Activated naive CD4-positive, alpha-beta T cell treated with anti-CD3 and anti-CD28 coated beads, Interleukin-2, amount 50 U/mL, for 72 hours (primary cell): ENCODE results near the gene LCORL. TPM values are rescaled to one million over a fixed set of nuclear protein-coding genes. Genes with fewer than 3 reads are reported as not detected.
"Not testable (repeated sequence)": the region's sequence is repeated elsewhere in the genome, so short reads cannot be mapped to it uniquely, and the experiment has no call there.

Experiments used
- ATAC-seq, 2 donors: fragments of 150-1000 bp; cut with Tn5 transposase; 2 replicates each; pipeline ENCODE4 v1.10.0; 2021; ENCODE audit warnings: mild to moderate bottlenecking in 2 of 2, moderate library complexity in 2 of 2
- DNase-seq, 2 donors: peaks; one replicate each; pipeline ENCODE4 v3.0.0; 2021 to 2022; ENCODE audit warnings: low spot score in 2 of 2
- H3K27ac Mint-ChIP-seq, 2 donors: one replicate each; pipeline ENCODE4 v1.8.0; 2022; ENCODE audit warnings: mild to moderate bottlenecking in 2 of 2, mixed read lengths in 2 of 2
- H3K36me3 Mint-ChIP-seq, 2 donors: one replicate each; pipeline ENCODE4 v1.8.0; 2022; ENCODE audit warnings: mixed read lengths in 2 of 2
- H3K9me3 Mint-ChIP-seq, 2 donors: one replicate each; pipeline ENCODE4 v1.8.0; 2022; ENCODE audit warnings: mixed read lengths in 2 of 2
- total RNA-seq, 2 donors: library from RNA; stranded (reverse); gene quantifications; one replicate each; pipeline ENCODE4 v1.2.3, GENCODE V29; 2022

Gene LCORL
- total RNA-seq, 2 donors from 2014 or later = 6.0 to 13.8 TPM

DNA sequence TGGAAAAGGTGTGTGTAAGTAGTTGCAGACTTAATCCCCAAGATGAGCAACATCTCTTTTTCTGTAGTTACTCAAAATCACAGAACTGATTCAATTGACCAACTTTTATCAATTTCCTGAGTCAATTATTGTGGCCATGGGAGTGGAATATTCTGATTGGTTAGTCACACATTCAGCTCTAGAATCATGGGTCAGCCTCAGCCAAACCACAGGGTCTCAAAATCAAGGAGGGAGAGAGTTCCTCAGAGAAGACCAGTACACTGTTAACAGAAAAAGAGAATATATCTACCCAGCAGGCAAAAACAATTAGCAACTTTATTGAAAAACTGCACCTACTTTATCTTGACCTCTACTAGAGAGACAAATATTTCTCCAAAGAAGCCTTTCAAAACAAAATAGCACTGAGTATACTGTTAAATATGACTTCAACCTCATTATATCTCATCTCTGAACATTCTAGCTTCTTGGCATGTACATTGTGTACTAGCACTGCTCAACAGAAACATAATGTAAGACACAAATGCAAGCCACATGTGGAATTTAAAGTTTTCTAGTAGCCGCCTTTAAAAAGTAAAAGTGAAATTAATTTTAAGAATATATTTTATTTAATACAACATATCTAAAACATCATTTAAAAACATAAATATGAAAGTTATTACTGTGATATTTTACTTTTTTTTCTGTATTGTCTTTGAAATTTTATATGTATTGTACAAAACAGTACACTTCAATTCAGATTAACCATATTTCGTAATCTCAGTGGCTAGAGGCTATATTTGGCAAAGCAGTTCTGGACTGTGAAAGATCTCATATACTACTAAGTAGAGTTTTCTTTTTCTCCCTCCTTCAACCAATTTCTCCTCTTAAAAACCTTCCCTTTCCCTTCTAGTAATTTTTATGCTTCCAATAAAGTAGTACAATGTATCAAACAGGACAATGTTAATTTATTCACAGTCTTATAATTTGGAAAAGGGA is 11.8 kb upstream of the LCORL start:
- no peak overlapping the region for H3K27ac Mint-ChIP-seq
- H3K9me3 Mint-ChIP-seq = no peaks in the 10 kb centered on the region
- DNase-seq = no peak
- ATAC-seq = peak in 1 of 2 donors; percentile 14
- H3K36me3 Mint-ChIP-seq = no peaks in the 10 kb centered on the region

DNA sequence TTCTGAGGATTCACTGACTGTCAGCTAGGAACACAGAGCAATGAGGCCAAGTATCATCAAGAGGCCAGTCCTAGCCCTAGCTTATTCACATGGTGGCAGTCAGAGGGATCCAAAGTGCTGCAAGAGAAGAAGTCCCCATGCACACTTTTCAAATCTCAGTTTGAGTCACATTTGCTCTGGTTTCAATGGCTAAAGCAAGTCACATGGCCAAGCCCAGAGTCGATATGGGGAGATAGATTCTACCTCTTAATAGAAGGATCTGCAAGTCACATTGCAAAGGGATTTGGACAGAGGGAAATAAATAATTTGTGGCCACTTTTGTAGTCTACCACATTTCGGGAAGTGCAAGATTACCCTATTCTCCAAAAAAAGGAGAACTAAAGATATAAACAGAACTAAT is 3.7 kb upstream of the LCORL start:
- Mint-ChIP-seq H3K9me3 (no peaks in the 10 kb centered on the region), H3K27ac (no peak overlapping the region), H3K36me3 (peaks cover 0 to 6% of the 10 kb centered on the region in 2 donors)
- DNase-seq = no peak
- ATAC-seq = no peak

GRCh38 chr4:18022572-18023050 is 1.1 kb upstream of the LCORL start:
- H3K9me3 Mint-ChIP-seq = no peaks in the 10 kb centered on the region
- peaks cover 0 to 8% of the 10 kb centered on the region in 2 donors for H3K36me3 Mint-ChIP-seq
- ATAC-seq (no peak), DNase-seq (no peak)
- H3K27ac Mint-ChIP-seq = peak overlapping the region in 1 of 2 donors; percentile 88

DNA sequence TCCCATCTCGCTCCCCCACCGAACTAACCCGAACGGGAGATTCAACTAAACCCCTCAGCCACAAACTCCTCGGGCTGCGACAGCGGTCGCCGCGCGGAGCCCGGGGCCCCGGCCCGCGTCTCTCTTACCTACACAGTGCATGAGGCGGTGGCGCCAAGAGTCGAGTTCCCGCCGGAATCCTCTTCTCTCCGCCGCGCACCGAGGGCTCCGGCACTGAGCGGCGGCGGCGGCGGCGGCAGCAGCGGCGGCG is 160 bp downstream of the LCORL start:
- H3K27ac Mint-ChIP-seq = peak overlapping the region; percentile 55 to 88
- DNase-seq = no peak
- no peak for ATAC-seq
- H3K9me3 Mint-ChIP-seq = no peaks in the 10 kb centered on the region
- H3K36me3 Mint-ChIP-seq = peaks cover 0 to 8% of the 10 kb centered on the region in 2 donors

DNA sequence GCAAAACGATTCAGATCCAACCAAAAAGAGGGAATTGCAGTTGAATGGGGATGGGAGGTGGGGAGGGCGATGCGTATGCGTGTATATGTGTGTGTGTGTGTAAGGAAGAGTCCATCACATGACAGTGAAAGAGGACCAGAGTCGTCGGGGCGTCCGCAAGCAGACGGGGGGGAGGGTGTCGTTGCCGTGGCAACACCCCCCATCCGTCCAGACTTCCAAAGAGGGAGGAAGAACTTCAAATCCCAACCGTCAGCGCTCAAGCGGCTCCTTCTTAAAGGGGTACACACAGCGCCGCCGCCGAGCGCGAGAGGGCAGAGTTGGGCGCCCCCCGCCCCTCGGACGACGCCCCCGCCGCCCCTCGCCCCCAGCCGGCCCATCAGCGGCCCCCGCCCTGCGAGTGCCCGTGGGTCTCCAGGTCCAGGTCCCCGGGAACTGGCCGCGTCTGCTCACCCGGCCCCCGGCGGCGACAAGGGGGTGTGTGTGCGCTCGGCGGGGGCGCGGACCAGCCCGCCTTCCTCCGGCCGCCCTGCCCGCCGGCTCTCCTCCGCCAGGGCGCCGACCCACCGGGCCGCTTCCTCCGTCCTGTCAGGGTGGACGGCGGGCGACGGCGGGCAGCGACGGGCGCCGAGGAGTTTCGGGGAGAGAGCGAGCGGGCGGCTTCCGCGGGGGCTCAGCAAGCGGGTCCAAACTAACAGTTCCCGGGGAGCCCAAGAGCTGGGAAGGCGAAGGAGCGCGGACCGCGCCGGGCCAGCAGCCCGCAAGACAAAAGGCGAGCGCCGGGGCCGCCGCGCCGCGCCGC is 685 bp downstream of the LCORL start:
- ATAC-seq = peak in 1 of 2 donors; percentile 13
- DNase-seq = peak; percentile 27 to 58
- Mint-ChIP-seq H3K9me3 (no peaks in the 10 kb centered on the region), H3K27ac (peak overlapping the region; percentile 83 to 88), H3K36me3 (peaks cover 0 to 8% of the 10 kb centered on the region in 2 donors)

DNA sequence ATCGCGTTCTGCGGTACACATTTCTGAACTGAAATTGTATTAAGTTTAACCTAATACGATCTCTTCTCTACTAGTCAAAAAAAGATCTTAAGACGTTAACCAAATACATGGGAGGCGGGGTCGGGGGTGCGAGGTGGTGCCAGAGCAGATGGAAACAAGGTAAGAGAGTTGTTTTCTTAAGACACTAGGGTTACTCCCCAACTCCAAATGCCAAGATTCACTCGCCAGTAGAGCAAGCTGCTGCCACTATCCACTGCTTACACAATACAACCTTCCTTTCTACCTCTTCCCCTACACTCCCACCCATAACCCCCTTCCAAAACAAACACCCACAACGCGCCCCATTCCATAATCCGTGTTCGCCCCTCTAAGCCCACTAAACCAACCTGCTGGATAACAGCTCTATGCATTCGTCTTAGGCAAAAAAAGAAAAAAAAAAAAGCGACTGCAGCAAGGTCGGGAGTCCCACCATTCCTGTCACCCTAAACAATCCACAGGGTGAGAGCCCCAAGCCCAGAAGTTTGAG is 1.3 kb downstream of the LCORL start:
- no peaks in the 10 kb centered on the region for H3K9me3 Mint-ChIP-seq
- H3K36me3 Mint-ChIP-seq = peaks cover 0 to 8% of the 10 kb centered on the region in 2 donors
- H3K27ac Mint-ChIP-seq = peak overlapping the region; percentile 83 to 88
- ATAC-seq = no peak
- DNase-seq = no peak

DNA sequence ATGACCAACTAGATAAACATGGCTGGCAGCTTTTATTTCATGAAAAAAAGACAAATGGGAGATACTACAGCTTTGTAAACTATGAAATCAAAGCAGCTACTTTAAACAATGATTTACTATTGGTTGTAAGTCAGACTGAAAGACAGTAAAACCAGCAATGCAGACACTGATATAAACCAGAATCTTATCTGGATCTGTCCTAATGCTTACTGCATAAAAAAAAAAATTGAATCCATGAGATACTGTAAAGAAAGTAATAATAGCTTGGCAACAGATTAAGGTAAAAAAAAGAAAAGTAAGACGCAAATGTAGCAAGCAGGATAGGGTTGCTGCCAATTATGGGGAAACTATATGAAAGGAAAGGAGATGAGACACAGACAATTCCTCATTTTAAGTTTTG is 7.3 kb downstream of the LCORL start:
- ATAC-seq = no peak
- DNase-seq = no peak
- Mint-ChIP-seq H3K27ac (no peak overlapping the region), H3K36me3 (no peaks in the 10 kb centered on the region), H3K9me3 (no peaks in the 10 kb centered on the region)

GRCh38 chr4:18012807-18013462 is 8.6 kb downstream of the LCORL start:
- Mint-ChIP-seq H3K36me3 (no peaks in the 10 kb centered on the region), H3K27ac (no peak overlapping the region), H3K9me3 (no peaks in the 10 kb centered on the region)
- no peak for ATAC-seq
- no peak for DNase-seq

GRCh38 chr4:18012134-18012806 is 9.3 kb downstream of the LCORL start:
- DNase-seq (no peak), ATAC-seq (no peak)
- H3K27ac Mint-ChIP-seq = no peak overlapping the region
- H3K36me3 Mint-ChIP-seq = no peaks in the 10 kb centered on the region
- no peaks in the 10 kb centered on the region for H3K9me3 Mint-ChIP-seq

DNA sequence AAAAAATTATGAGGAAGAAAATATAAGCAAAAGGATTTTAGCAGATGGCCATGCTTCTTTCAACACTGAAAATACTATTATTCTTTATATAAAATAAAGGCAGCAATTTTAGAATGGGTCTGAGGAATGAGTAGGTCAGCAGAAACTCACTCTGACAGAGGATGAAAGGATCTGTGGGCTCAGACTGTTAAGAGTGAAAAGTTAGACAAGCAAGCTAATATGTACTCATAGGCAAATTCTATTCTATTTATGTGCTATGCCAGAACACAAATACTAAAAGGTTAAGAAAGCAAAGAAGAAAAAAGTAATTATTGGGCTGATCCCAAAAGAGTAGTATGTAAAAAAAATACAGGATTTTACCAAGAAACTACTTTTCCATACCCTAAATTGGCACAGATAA is 13.9 kb downstream of the LCORL start:
- DNase-seq (no peak), ATAC-seq (no peak)
- H3K36me3 Mint-ChIP-seq = peaks cover 21 to 26% of the 10 kb centered on the region in 2 donors
- H3K27ac Mint-ChIP-seq = no peak overlapping the region
- peaks cover 4 to 14% of the 10 kb centered on the region in 2 donors for H3K9me3 Mint-ChIP-seq

GRCh38 chr4:18006432-18006831 is 15.1 kb downstream of the LCORL start:
- not testable (repeated sequence) for DNase-seq, H3K27ac Mint-ChIP-seq
- peak; percentile 52 to 73 for ATAC-seq
- Mint-ChIP-seq H3K9me3 (peaks cover 4 to 14% of the 10 kb centered on the region in 2 donors), H3K36me3 (peaks cover 21 to 26% of the 10 kb centered on the region in 2 donors)

DNA sequence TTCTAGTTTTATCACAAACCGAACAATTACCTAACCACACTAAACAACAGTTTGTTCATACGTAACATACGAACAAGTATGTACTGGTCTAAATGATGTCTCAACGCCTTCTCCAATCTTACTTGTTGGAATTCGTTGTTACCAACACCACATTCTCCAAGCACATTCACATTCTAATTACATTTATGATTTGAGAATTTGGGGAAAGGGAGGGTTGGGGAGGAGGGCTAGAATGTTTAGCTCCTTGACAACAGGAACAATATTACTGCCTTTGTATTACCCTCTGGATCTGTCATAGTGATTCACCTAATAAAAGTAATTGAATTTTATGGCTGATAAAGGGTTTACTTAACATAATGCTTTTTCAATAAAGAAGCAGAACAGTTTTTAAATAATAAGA is 24.4 kb downstream of the LCORL start:
- ATAC-seq (no peak), DNase-seq (no peak)
- no peak overlapping the region for H3K27ac Mint-ChIP-seq
- no peaks in the 10 kb centered on the region for H3K9me3 Mint-ChIP-seq
- H3K36me3 Mint-ChIP-seq = no peaks in the 10 kb centered on the region

DNA sequence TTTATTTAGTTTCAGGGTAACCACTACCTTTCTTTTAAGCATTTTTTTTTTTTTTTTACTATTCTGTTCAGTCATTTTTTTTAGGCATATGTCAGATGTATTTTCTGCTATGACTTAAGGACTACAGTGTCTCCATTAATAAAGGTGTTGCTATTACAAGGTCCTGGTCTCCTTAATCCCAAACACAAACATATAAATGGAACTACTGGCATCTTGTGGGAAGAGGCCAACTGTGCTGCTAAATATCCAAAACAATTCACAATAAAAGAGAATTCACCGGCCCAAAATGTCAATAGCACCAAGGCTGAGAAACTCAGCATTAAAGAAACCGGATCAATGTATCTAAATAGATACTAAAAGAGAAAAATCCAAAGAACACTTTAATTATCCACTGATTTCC is 26.4 kb downstream of the LCORL start:
- peaks cover 6 to 7% of the 10 kb centered on the region in 2 donors for H3K36me3 Mint-ChIP-seq
- DNase-seq (no peak), ATAC-seq (no peak)
- peaks cover 4 to 5% of the 10 kb centered on the region in 2 donors for H3K9me3 Mint-ChIP-seq
- no peak overlapping the region for H3K27ac Mint-ChIP-seq

- Mint-ChIP-seq H3K27ac (no peak overlapping the region), H3K36me3 (peaks cover 26 to 27% of the 10 kb centered on the region in 2 donors), H3K9me3 (peaks cover 26 to 35% of the 10 kb centered on the region in 2 donors)
- ATAC-seq (no peak), DNase-seq (no peak)
These were observed 35.7 kb downstream of the LCORL start for GRCh38 chr4:17985832-17986231.

- ATAC-seq (no peak), DNase-seq (no peak)
- peaks cover 16 to 23% of the 10 kb centered on the region in 2 donors for H3K36me3 Mint-ChIP-seq
- H3K9me3 Mint-ChIP-seq = peaks cover 31 to 36% of the 10 kb centered on the region in 2 donors
- H3K27ac Mint-ChIP-seq = no peak overlapping the region
These were observed 40.5 kb downstream of the LCORL start for GRCh38 chr4:17981063-17981462.

DNA sequence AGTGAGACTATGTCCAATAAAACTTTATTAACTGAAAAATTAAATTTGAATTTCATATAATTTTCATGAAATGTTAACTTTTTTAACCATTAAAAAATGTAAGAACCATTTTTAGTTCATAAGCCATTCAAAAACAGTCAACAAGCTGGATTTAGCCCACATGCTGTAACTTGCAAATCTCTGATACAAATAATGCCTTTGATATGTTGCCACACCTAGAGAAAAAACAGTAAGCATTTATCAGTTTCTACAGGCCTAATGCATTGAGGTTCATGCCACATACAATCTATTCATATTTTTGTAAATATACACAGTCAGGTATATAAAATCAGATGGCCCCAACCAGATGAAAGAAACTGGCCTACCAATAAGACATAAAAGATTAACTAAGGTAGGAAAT is 52.8 kb downstream of the LCORL start:
- no peak for ATAC-seq
- H3K27ac Mint-ChIP-seq = no peak overlapping the region
- DNase-seq = no peak
- H3K36me3 Mint-ChIP-seq = no peaks in the 10 kb centered on the region
- no peaks in the 10 kb centered on the region for H3K9me3 Mint-ChIP-seq
